SK-N-SH treated with all-trans-retinoic acid at 6 μM for 48 hours (cell line): ENCODE results near the gene ABCC1.

Experiments used
- ARNTL ChIP-seq: fragments of 450-650 bp; formaldehyde crosslinking; IDR thresholded peaks from 2 replicates; pipeline ENCODE4 v1.5.0; 2020; ENCODE audit warnings: low read depth, mild to moderate bottlenecking, moderate library complexity, borderline replicate concordance
- CREB5 ChIP-seq: fragments of 250-450 bp; sonication (Bioruptor Pico); IDR thresholded peaks from 2 replicates; pipeline ENCODE4 v1.5.1; 2020; ENCODE audit warnings: low read depth, mild to moderate bottlenecking, moderate library complexity
- OSR1 ChIP-seq: fragments of 250-450 bp; sonication (Bioruptor Pico); IDR thresholded peaks from 2 replicates; pipeline ENCODE4 v1.8.0; 2022; ENCODE audit warnings: moderate library complexity, mild to moderate bottlenecking, inconsistent platforms
- PATZ1 ChIP-seq: fragments of 250-450 bp; sonication (Bioruptor Pico); IDR thresholded peaks from 2 replicates; pipeline ENCODE4 v1.8.0; 2020; ENCODE audit warnings: mild to moderate bottlenecking, moderate library complexity, borderline replicate concordance
- POU6F1 ChIP-seq: fragments of 250-450 bp; sonication (Bioruptor Pico); IDR thresholded peaks from 2 replicates; pipeline ENCODE4 v1.8.0; 2021; ENCODE audit warnings: low read depth, mild to moderate bottlenecking, moderate library complexity, borderline replicate concordance
- TOX ChIP-seq: fragments of 250-450 bp; sonication (Bioruptor Pico); IDR thresholded peaks from 2 replicates; pipeline ENCODE4 v1.8.0; 2021; ENCODE audit warnings: mild to moderate bottlenecking, moderate library complexity, borderline replicate concordance
- ZFP3 ChIP-seq: fragments of 250-450 bp; sonication (Bioruptor Pico); IDR thresholded peaks from 2 replicates; pipeline ENCODE4 v1.5.0; 2020; ENCODE audit warnings: mild to moderate bottlenecking, moderate library complexity
- ZNF565 ChIP-seq: fragments of 450-650 bp; formaldehyde crosslinking; conservative IDR thresholded peaks from 2 replicates; pipeline ENCODE4 v1.5.0; 2020; ENCODE audit warnings: low read depth, mild to moderate bottlenecking, moderate library complexity
- TF ChIP-seq, protein P1 (sequence below): fragments of 250-450 bp; sonication (Bioruptor Pico); IDR thresholded peaks from 2 replicates; pipeline ENCODE4 v1.5.1; 2021; ENCODE audit warnings: mild to moderate bottlenecking, moderate library complexity

- TF ChIP-seq ZNF565 (no peak), ARNTL (CRISPR knock-in tag) (no peak), ZFP3 (CRISPR knock-in tag) (no peak), PATZ1 (CRISPR knock-in tag) (no peak), TOX (no peak), OSR1 (CRISPR knock-in tag) (no peak), CREB5 (CRISPR knock-in tag) (no peak), POU6F1 (CRISPR knock-in tag) (no peak)
- TF ChIP-seq, protein P1, sequence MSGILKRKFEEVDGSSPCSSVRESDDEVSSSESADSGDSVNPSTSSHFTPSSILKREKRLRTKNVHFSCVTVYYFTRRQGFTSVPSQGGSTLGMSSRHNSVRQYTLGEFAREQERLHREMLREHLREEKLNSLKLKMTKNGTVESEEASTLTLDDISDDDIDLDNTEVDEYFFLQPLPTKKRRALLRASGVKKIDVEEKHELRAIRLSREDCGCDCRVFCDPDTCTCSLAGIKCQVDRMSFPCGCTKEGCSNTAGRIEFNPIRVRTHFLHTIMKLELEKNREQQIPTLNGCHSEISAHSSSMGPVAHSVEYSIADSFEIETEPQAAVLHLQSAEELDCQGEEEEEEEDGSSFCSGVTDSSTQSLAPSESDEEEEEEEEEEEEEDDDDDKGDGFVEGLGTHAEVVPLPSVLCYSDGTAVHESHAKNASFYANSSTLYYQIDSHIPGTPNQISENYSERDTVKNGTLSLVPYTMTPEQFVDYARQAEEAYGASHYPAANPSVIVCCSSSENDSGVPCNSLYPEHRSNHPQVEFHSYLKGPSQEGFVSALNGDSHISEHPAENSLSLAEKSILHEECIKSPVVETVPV: no peak
Observed at GRCh38 chr16:15976225-15976812, 26.9 kb downstream of the ABCC1 start.
